Measurements from ENCODE around the gene TEX44. TPM values are rescaled to one million over a fixed set of nuclear protein-coding genes. Genes with fewer than 3 reads are reported as not detected.
A peak's percentile ranks its signal among the peaks of the same experiment; 100 is the strongest.
"Not testable (repeated sequence)": the region's sequence is repeated elsewhere in the genome, so short reads cannot be mapped to it uniquely, and the experiment has no call there.

Gene TEX44
- total RNA-seq, 1 donor from 2014 or later, result not detected

DNA sequence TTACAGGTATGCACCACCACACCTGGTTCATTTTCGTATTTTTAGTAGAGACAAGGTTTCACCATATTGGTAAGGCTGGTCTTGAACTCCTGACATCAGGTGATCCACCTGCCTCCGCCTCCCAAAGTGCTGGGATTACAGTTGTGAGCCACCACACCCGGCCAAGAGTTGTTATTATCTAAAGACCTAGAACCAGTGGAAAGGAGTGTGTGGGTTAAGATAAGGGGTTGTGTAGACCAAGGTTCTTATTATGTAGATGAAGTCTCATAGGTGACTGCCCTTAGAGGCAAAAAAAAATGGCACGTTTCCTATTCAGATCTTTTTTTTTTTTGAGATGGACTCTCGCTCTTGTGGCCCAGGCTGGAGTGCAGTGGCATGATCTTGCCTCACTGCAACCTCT is 21.7 kb upstream of the TEX44 start:
- DNase-seq (ENCODE audit: low read depth in 2 of 2), result not testable (repeated sequence)

DNA sequence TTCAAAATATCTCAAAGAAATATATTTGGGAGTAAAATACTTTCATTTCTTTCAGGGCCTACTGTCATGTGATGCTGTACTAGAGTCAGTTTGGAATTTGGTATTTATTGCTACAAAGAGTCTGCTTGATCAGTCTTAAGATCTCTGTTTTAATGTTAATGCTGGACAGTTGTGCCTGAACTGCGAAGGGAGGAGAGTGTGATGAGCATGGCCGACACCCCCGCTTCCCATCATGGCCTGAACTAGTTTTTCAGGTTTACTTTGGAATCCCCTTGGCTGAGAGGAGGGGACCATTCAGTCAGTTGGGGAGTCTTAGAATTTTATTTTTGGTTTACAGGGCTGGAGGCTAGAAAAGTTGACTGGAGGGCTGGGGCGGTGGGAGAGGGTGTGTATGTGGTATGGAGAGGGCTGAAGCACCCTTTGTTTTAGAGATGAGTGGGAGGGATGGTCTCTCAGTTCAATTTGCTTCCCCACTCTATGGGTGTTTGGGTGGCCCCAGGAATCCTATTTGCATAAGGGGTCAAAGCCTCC is 20.9 kb upstream of the TEX44 start:
- DNase-seq (ENCODE audit: low read depth in 2 of 2), result no peak

DNA sequence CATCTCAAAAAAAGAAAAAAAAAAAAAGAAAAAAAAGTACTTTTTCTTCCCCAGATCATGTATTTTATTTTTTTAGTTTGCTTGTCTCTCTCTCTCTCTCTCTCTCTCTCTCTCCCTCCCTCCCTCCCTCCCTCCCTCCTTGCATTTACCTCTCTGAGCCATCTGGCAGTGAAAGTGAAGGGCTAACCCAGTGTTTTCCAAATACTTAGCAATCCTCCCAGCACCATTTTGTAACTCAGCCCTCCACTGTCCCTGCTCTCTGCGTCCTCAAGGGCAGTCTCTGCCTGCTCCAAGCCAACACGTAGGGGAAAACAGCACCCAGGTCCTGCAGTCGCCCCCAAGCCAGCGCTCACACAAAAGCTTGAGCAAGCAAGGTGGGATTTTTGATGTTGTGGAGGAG is 19.6 kb upstream of the TEX44 start:
- DNase-seq (ENCODE audit: low read depth in 2 of 2), result no peak

DNA sequence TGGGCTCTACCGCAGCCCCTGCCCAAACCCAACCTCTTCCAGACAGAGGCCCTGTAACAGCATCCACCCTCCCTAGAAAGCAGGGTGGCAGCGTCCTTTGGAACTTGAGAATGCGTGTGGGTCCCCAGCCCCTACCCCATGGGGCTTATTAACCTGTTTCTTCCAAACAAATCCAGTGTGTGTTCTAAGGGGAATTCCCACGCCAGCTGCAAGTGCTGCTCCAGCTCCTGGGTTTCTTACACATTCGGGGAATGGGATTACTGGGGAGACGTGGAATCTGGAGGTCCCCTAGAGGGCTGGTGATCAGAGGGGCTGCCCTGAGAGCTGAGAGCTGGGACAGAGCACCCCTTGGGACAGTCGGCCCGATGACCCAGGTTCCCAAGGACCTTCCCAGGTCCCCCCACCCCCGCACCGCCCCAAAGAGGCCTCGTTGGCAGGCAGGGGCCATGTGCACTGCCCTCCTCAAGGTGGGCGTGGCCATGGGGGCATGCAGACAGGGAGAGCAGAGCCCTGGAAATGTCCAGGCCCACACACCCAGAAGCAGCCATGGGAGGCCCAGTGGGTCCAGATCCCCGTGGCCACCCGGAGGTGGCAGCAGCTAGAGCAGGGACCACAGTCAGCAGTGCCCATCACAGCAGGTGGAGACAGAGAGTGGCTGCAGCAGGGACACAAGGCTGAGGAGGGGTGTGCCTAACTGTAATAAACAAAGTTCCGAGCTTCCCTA is 18.8 kb upstream of the TEX44 start:
- DNase-seq (ENCODE audit: low read depth in 2 of 2), result no peak

DNA sequence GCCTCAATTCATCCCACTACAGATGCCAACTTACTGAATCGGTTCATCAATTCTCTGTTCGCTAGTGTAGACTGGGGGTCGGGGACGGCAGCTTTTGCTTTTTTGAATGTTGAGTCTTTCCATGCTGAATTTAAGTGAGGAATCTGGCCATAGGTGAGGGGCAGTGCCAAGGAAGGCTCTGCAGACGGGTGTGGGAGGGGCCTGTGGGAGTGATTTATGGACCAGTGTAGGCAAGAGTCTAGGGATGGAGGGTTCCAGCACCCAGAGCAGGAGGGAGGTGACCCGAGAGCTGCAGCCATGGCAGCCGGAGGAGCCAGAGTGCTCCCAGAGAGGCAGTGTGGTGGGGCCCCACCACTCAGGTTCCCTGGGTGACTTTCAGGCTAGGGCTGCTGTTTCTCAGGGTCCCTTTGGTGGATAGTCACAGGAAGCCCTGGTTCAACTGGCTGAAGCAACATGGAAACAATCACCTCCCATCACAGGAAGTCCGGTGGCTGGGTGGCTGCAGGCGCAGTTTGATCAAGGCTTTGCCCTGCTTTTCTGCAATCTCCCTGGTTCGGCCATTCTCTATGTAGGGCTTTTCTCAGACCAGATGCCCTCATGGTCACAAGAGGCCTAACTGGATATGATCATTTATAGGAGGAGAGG is 16.9 kb upstream of the TEX44 start:
- no peak for DNase-seq (ENCODE audit: low read depth in 2 of 2)

DNA sequence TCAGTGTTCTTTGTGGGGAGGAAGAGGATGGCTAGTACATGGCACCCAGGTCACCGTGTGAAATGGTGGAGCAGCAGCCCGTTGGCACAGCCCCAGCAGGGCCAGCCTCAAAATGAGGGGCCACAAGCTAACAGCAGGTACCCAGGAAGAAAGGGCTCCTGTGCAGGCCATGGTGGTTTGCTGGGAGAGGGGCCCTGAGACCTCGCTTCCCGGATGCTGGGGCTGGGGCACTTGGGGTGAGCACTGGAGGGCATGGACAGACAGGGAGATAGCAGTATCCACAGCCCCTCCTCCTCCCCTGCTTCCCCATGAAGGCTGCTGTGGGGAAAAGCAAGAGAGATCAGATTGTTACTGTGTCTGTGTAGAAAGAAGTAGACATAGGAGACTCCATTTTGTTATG is 16.2 kb upstream of the TEX44 start:
- no peak for DNase-seq (ENCODE audit: low read depth in 2 of 2)

DNA sequence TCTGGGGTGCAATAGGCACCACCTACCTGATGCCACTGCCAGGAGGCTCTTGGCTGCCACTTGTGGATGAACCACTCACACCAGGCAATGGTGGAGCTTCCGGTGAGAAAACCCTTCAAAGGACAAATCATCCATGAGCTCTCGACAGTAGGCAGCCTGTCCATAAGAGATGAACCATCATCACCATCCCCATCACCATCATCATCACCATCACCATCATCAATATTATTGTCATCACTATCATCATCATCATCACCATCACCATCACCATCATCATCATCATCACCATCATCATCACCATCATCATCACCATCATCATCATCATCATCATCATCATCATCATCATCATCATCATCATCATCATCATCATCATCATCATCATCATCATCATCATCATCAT is 14.0 kb upstream of the TEX44 start:
- not testable (repeated sequence) for DNase-seq (ENCODE audit: low read depth in 2 of 2)

DNA sequence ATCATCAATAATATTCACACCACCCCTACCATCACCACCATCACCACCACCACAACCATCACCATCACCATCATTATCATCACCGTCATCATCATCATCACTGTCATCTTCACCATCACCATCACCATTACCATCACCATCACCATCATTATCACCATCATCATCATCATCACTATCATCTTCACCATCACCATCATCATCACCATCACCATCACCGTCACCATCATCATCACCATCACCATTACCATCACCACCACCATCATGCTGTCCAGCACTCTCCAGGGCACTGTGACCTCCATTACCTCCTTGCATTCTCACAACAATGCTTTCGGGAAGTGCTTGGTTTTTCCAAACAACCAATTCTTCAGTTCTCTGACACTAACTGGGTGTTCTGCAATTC is 13.1 kb upstream of the TEX44 start:
- DNase-seq (ENCODE audit: low read depth in 2 of 2), result no peak

DNA sequence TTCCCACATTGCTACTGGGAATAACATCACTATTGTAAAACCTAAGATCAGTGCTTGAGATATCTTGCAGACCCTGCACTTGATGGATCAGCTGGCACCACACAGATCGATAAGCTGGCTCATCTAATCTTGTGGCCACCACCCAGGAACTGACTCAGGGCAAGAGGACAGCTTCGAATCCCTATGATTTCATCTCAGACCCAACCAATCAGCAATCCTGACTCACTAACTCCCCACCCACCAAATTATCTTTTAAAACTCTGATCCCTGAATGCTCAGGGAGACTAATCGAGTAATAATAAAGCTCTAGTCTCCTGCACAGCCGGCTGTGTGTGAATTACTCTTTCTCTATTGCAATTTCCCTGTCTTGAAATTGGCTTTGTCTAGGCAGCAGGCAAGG is 11.3 kb upstream of the TEX44 start:
- no peak for DNase-seq (ENCODE audit: low read depth in 2 of 2)

DNA sequence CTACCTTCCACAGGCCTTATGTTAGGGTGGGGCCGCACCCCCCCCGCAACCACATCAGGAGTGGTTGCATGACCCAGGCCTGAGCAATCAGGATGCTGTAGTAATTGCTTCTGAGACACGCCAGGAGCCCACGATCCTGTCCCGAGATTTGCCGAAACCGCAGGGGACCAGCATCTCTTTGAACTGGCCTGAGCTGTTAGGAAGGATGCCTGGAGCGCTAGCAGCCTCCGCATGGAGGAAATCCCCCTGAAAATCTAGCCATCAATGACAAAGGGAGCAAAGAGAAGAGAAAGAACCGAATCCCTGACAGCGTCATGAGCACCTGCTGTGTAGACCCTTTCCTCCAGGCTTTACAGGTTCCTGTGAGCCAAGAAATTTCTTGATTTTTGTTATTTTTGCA is 8.7 kb upstream of the TEX44 start:
- peak in 1 of 2 donors; percentile 12 for DNase-seq (ENCODE audit: low read depth in 2 of 2)

DNA sequence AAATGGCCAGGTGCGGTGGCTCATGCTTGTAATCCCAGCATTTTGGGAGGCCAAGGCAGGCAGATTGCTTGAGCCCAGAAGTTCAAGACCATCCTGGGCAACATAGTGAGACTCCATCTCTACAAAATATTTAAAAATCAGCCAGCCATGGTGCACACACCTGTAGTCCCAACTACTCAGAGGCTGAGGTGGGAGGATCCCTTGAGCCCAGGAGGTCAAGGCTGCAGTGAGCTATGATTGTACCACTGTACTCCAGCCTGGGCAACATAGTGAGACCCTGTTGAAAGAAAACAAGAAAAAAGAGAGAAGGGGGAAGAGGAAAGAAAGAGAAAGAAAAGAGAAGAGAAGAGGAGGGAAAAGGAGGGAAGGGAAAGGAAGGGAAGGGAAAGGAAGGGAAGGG is 4.9 kb upstream of the TEX44 start:
- DNase-seq (ENCODE audit: low read depth in 2 of 2), result not testable (repeated sequence)

DNA sequence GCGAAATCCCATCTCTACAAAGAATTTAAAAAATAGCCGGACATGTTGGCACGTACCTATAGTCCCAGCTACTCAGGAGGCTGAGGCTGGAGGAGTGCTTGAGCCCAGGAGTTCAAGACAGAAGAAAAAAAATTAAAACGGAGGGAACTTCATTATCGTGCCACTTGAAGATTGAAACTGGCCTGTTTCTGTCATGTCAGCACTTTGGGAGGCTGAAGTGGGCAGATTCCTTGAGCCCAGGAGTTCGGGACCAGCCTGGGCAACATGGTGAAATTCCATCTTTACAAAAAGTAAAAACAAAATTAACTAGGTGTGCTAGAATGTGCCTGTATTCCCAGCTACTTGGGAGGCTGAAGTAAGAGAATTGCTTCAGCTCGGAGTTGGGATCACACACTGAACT is 3.0 kb upstream of the TEX44 start:
- DNase-seq (ENCODE audit: low read depth in 2 of 2), result no peak

DNA sequence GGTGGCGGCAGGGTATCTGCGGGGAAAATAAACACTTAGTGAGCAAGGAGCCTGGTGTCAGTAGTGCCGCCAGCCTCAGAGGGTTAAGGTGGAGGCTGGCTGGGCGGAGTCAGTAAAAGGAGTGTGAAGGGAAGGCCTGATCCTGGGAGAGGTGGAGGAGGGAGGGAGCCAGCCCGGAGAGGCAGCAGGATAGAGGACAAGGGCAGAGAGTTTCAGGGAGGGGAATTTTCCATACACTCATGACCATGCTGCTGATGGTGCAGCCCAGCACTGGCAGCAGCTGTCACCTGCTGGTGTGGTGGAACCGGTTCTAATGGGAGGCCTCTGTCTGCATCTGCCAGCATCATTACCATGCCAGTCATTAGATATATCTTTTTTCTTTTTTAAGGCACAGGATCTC is 2.0 kb upstream of the TEX44 start:
- no peak for DNase-seq (ENCODE audit: low read depth in 2 of 2)

DNA sequence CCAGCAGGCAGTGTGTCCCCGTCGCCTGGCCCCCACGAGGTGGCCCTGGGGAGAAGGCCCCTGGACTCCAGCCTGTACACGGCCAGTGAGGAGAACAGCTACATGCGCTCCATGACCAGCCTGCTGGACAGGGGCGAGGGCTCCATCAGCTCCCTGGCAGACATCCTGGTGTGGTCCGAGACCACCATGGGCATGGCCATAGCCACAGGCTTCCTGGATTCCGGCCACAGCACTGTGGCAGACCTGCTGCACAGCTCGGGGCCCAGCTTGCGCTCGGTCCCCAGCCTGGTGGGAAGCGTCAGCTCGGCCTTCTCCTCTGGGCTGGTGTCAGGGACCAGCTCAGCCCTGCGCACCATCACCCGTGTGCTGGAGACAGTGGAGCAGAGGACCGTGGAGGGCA is 1.0 kb downstream of the TEX44 start:
- DNase-seq (ENCODE audit: low read depth in 2 of 2), result no peak

DNA sequence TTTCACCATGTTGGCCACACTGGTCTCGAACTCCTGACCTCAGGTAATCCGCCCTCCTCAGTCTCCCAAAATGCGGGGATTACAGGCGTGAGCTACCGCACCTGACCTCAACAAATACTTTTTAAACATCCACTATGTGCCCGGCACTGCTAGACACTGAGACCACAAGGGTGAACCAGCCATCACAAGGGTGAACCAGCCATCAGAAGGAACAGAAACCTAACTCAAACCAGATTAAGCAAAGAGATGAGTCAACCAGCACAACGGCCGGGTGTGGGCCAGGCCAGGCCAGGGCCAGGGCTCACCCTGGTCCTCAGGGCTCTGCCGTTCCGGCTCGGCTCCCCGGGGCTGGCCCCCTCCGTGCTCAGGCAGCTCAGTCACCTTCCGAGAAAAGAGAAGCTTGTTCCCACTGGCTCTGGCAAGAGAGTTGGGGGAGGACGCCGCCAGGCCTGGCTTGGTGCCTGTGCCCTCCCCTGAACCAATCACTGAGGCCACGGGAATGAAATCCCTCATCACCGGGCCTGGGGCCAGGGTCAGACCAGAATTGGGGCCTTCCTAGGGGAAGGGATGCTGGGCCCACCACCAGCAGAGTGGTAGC is 4.4 kb downstream of the TEX44 start:
- DNase-seq (ENCODE audit: low read depth in 2 of 2), result no peak

DNA sequence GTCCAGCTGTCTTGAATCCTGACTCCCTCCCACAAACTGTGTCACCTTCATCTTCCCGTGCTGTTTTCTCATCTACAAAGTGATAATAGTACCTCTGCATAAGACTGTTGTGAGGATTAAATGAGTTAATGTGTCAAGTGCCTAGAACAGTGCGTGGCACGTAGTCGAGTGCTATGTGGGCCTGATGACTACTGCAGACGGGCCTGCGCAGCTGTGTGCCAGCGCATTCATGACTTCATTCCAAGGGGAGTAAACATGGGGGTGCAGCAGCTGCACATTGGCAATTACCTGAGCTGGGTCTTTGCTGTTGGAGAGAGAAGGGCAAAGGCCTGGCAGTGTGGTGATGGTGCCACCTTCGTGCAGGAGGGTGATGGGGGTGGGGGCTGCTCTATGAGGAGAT is 5.0 kb downstream of the TEX44 start:
- DNase-seq (ENCODE audit: low read depth in 2 of 2), result no peak

DNA sequence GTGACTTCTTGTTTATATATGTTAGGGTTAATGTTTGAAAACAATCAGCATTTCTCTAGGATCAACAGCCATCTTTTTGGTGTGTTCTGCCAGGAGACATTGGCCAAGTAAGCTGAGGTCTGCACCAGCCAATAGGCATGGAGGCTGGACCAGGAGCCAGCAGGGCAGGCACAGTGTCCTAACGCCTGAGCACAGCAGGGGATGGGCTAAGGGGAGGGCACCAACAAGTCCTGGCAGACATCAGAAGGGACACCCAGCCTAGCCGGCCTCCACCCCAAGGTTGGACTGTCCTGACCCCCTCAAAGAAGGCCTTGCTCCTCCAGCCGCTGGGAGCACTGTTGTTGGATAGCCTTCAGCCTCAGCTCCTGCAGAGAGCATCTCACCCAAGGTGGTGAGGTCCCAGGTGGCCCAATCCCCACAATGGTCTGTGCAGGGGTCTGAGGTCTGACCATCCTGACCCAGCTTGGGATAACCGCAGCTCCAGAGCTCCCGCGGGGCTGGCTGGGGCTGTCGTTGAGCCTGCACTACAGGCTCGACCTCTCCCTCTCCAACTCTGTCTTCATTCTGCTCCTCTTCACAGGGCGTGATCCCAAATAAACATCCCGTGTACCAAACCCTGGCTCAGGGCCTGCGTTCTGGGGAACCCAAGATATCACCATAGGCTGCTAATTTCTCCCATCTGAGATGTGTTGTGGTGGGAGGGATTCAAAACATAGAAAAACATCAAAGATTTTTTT is 8.1 kb downstream of the TEX44 start:
- no peak for DNase-seq (ENCODE audit: low read depth in 2 of 2)

DNA sequence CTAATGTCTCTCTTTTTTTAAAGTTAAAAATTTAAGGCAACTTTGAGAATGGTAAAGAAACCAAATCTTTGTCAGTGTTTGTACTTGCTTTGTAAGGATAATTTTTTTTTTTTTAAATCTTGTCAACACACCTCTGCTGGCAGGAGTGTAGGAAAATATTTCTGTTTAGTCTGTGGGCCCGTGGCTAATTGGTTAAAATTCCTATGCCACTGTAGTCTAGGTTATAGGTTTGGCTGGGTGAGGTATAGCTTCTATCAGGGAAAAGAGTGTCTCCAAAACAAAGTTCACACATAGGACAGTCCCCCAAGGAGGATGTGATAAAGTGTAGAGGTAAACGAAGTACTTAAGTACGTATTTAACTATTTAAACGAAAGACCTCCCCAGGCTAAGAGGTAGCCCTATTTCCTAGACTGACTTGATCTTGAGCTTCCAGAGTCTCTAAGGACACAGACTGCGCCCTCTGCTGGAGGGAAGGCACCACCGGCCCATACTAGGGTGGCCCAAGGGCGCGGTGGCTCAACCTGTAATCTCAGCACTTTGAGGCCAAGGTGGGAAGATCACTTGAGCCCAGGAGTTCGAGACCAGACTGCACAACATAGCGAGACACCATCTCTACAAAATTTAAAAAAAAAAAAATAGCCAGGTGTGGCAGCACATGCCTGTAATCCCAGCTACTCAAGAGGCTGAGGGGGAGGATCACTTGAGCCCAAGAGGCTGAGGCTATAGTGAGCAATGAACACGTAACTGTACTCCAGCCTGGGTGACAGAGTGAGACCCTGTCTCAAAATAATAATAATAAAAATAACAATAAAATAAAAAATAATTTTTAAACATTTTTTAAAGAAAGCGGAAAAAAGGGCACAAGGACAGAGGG is 8.9 kb downstream of the TEX44 start:
- DNase-seq (ENCODE audit: low read depth in 2 of 2), result peak; percentile 77 to 82

DNA sequence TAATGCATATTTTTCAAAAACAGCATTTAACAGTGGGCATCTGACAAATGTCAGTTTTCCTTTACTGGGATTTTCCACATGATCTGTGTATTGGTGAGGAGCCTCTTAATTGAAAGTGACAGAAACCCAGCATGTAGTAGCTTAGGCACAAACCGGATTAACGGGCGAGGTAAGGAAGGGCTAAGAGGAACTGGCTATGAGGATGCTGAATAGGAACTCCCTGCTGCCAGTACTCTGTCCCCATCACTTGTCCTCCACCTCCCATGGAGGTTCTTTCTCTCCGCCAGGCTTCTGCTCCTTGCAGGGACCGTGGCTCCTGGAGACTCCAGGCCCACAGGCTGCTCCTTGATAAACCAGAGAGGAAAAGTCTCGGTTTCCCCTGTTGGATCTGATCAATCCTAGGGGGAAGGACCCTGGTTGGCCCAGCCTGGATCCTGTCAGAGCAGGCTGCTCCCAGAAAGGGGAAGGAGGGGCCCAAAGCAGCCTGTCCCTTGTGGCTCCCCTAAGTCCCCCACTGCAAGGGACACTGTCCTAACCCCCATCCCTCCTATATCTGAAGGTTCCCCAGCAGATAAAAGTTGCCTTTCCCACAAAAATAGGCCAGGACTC is 10.3 kb downstream of the TEX44 start:
- DNase-seq (ENCODE audit: low read depth in 2 of 2), result no peak

DNA sequence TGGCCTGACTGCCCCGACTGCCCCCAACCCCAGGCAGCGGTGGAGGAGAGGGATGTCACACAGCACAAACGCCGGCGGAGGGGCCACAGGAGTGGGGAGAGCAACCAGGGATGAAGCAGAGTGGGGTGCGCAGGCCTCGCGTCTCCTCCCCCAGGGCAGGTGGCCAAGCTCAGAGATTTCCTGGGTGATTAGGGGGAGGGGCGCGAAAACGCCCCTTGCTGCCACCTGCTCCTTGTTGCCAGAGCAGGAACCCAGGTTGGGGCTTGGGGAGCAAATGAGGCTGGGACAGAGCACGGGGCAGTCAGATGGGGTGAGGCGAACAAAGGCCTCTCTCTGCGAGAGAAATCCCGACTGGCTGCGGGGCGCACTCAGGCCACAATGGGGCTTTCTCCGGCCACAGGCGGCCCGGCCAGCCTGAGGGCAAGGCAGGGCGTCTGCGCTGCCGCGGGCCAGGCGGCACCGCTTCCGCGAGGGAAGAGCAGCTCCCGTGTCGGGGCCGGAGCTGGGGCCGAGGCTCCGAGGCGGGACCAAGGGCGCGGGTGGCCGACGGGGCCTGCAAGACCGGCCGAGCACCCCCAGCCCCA is 11.5 kb downstream of the TEX44 start:
- DNase-seq (ENCODE audit: low read depth in 2 of 2), result no peak

Measured in lung microvascular endothelial cell (primary cell).